ENCODE measurements around the gene IFIT2. TPM values are rescaled to one million over a fixed set of nuclear protein-coding genes. Genes with fewer than 3 reads are reported as not detected.

IFIT2 gene
- total and polyA plus RNA-seq, 2 experiments from 2014 or later: 7.0 to 9.5 TPM

- Histone ChIP-seq H3K9me3 (ENCODE audit: low read depth) (no peaks in the 10 kb centered on the region), H3K4me3 (no peak overlapping the region), H3F3A (ENCODE audit: insufficient read depth) (peaks cover 4% of the 10 kb centered on the region), H2AFZ (no peak overlapping the region), H4K20me1 (ENCODE audit: insufficient read depth) (no peaks in the 10 kb centered on the region), H3K9me2 (ENCODE audit: insufficient read depth) (no peaks in the 10 kb centered on the region), H3K27ac (no peak overlapping the region), H3K9ac (no peak overlapping the region), H3K27me3 (replicated peaks; ENCODE audit: insufficient read depth) (no peaks in the 10 kb centered on the region), H3K4me1 (ENCODE audit: insufficient read depth) (peaks cover 18% of the 10 kb centered on the region), H3K4me2 (ENCODE audit: unreplicated experiment) (no peak overlapping the region), H3K79me2 (ENCODE audit: insufficient read depth) (no peaks in the 10 kb centered on the region), H3K36me3 (ENCODE audit: low read depth) (no peaks in the 10 kb centered on the region)
- in situ Hi-C loops (cut with MboI): no loop called here
- TF ChIP-seq EZH2phosphoT487 (IDR thresholded peaks at IDR 0.05; ENCODE audit: insufficient read depth, low read depth) (no peak), EZH2 (IDR thresholded peaks at IDR 0.05; ENCODE audit: insufficient read depth, poor library complexity, severe bottlenecking) (no peak)
- WGBS, 2 experiments (ENCODE audit: low coverage in 1 of 2, low lambda C conversion rate in 2 of 2, missing lambda C conversion rate in 2 of 2): 81 to 84% methylated on average over 3 of the region's 3 CpGs
- no peak for DNase-seq
Measured at GRCh38 chr10:89269433-89270152, 32.3 kb upstream of the IFIT2 start.

- Histone ChIP-seq H3K4me2 (ENCODE audit: unreplicated experiment) (no peak overlapping the region), H3K4me1 (ENCODE audit: insufficient read depth) (peaks cover 23% of the 10 kb centered on the region), H3K9me3 (ENCODE audit: low read depth) (no peaks in the 10 kb centered on the region), H3F3A (ENCODE audit: insufficient read depth) (peaks cover 10% of the 10 kb centered on the region), H4K20me1 (ENCODE audit: insufficient read depth) (no peaks in the 10 kb centered on the region), H3K9ac (no peak overlapping the region), H3K9me2 (ENCODE audit: insufficient read depth) (no peaks in the 10 kb centered on the region), H3K27ac (no peak overlapping the region), H3K79me2 (ENCODE audit: insufficient read depth) (no peaks in the 10 kb centered on the region), H2AFZ (no peak overlapping the region), H3K36me3 (ENCODE audit: low read depth) (no peaks in the 10 kb centered on the region), H3K4me3 (no peak overlapping the region), H3K27me3 (replicated peaks; ENCODE audit: insufficient read depth) (no peaks in the 10 kb centered on the region)
- no peak for DNase-seq
- TF ChIP-seq EZH2 (IDR thresholded peaks at IDR 0.05; ENCODE audit: insufficient read depth, poor library complexity, severe bottlenecking): no peak
- no peak for TF ChIP-seq EZH2phosphoT487 (IDR thresholded peaks at IDR 0.05; ENCODE audit: insufficient read depth, low read depth)
- in situ Hi-C loops (cut with MboI): no loop called here
Measured at GRCh38 chr10:89270153-89270483, 31.7 kb upstream of the IFIT2 start.

GRCh38 chr10:89271532-89271931 lies 30.3 kb upstream of the IFIT2 start:
- H3K4me3 ChIP-seq: no peak overlapping the region
- H3F3A ChIP-seq (ENCODE audit: insufficient read depth): peaks cover 22% of the 10 kb centered on the region
- 83 to 90% methylated on average over 2 of the region's 2 CpGs for WGBS, 2 experiments (ENCODE audit: low coverage in 1 of 2, low lambda C conversion rate in 2 of 2, missing lambda C conversion rate in 2 of 2)
- no peak for TF ChIP-seq EZH2 (IDR thresholded peaks at IDR 0.05; ENCODE audit: insufficient read depth, poor library complexity, severe bottlenecking)
- H3K36me3 ChIP-seq (ENCODE audit: low read depth): no peaks in the 10 kb centered on the region
- no peaks in the 10 kb centered on the region for H3K79me2 ChIP-seq (ENCODE audit: insufficient read depth)
- DNase-seq: no peak
- H3K4me2 ChIP-seq (ENCODE audit: unreplicated experiment): no peak overlapping the region
- H3K4me1 ChIP-seq (ENCODE audit: insufficient read depth): peaks cover 36% of the 10 kb centered on the region
- no peak overlapping the region for H3K9ac ChIP-seq
- H2AFZ ChIP-seq: no peak overlapping the region
- in situ Hi-C loops (cut with MboI): no loop called here
- no peak overlapping the region for H3K27ac ChIP-seq
- no peaks in the 10 kb centered on the region for H3K27me3 ChIP-seq (replicated peaks; ENCODE audit: insufficient read depth)
- no peaks in the 10 kb centered on the region for H3K9me3 ChIP-seq (ENCODE audit: low read depth)
- H3K9me2 ChIP-seq (ENCODE audit: insufficient read depth): no peaks in the 10 kb centered on the region
- no peaks in the 10 kb centered on the region for H4K20me1 ChIP-seq (ENCODE audit: insufficient read depth)

- TF ChIP-seq EZH2 (IDR thresholded peaks at IDR 0.05; ENCODE audit: insufficient read depth, poor library complexity, severe bottlenecking): no peak
- TF ChIP-seq EZH2phosphoT487 (IDR thresholded peaks at IDR 0.05; ENCODE audit: insufficient read depth, low read depth): no peak
- Histone ChIP-seq H3K9me2 (ENCODE audit: insufficient read depth) (no peaks in the 10 kb centered on the region), H3K9ac (no peak overlapping the region), H3K36me3 (ENCODE audit: low read depth) (no peaks in the 10 kb centered on the region), H3K9me3 (ENCODE audit: low read depth) (no peaks in the 10 kb centered on the region), H2AFZ (no peak overlapping the region), H3K27ac (no peak overlapping the region), H3K79me2 (ENCODE audit: insufficient read depth) (no peaks in the 10 kb centered on the region), H4K20me1 (ENCODE audit: insufficient read depth) (no peaks in the 10 kb centered on the region), H3K4me3 (no peak overlapping the region), H3K4me2 (ENCODE audit: unreplicated experiment) (no peak overlapping the region), H3F3A (ENCODE audit: insufficient read depth) (peaks cover 32% of the 10 kb centered on the region), H3K27me3 (replicated peaks; ENCODE audit: insufficient read depth) (no peaks in the 10 kb centered on the region), H3K4me1 (ENCODE audit: insufficient read depth) (peaks cover 53% of the 10 kb centered on the region)
- in situ Hi-C loops (cut with MboI): no loop called here
- WGBS, 2 experiments (ENCODE audit: low coverage in 1 of 2, low lambda C conversion rate in 2 of 2, missing lambda C conversion rate in 2 of 2): 95 to 97% methylated on average over 2 of the region's 2 CpGs
- no peak for DNase-seq
Measured at GRCh38 chr10:89273680-89274079, 28.2 kb upstream of the IFIT2 start.

GRCh38 chr10:89274928-89275327 lies 26.9 kb upstream of the IFIT2 start:
- H3K4me2 ChIP-seq (ENCODE audit: unreplicated experiment): peak overlapping the region; percentile 51
- no peaks in the 10 kb centered on the region for H3K79me2 ChIP-seq (ENCODE audit: insufficient read depth)
- 1 to 3% methylated on average over 3 of the region's 3 CpGs for WGBS, 2 experiments (ENCODE audit: low coverage in 1 of 2, low lambda C conversion rate in 2 of 2, missing lambda C conversion rate in 2 of 2)
- peak overlapping the region; percentile 59 for H3K27ac ChIP-seq
- H3K9me2 ChIP-seq (ENCODE audit: insufficient read depth): no peaks in the 10 kb centered on the region
- peak; percentile 69 for DNase-seq
- in situ Hi-C loops (cut with MboI): no loop called here
- H3K9ac ChIP-seq: 0 out of 2 replicates have a peak overlapping the region, but pooled peaks have one; percentile 15
- no peaks in the 10 kb centered on the region for H3K9me3 ChIP-seq (ENCODE audit: low read depth)
- H3K36me3 ChIP-seq (ENCODE audit: low read depth): no peaks in the 10 kb centered on the region
- no peak for TF ChIP-seq EZH2 (IDR thresholded peaks at IDR 0.05; ENCODE audit: insufficient read depth, poor library complexity, severe bottlenecking)
- no peak for TF ChIP-seq EZH2phosphoT487 (IDR thresholded peaks at IDR 0.05; ENCODE audit: insufficient read depth, low read depth)
- peaks cover 44% of the 10 kb centered on the region for H3F3A ChIP-seq (ENCODE audit: insufficient read depth)
- H3K4me3 ChIP-seq: no peak overlapping the region
- H3K27me3 ChIP-seq (replicated peaks; ENCODE audit: insufficient read depth): no peaks in the 10 kb centered on the region
- peak overlapping the region; percentile 37; the same call in 1 of the 2 replicates for H2AFZ ChIP-seq
- H4K20me1 ChIP-seq (ENCODE audit: insufficient read depth): no peaks in the 10 kb centered on the region
- H3K4me1 ChIP-seq (ENCODE audit: insufficient read depth): peaks cover 60% of the 10 kb centered on the region
